ENCODE measurements around the gene AQP11. TPM values are rescaled to one million over a fixed set of nuclear protein-coding genes. Genes with fewer than 3 reads are reported as not detected.
A peak's percentile ranks its signal among the peaks of the same experiment; 100 is the strongest.

Gene AQP11
- total RNA-seq, 1 donor from 2014 or later, result 0.58 TPM

DNA sequence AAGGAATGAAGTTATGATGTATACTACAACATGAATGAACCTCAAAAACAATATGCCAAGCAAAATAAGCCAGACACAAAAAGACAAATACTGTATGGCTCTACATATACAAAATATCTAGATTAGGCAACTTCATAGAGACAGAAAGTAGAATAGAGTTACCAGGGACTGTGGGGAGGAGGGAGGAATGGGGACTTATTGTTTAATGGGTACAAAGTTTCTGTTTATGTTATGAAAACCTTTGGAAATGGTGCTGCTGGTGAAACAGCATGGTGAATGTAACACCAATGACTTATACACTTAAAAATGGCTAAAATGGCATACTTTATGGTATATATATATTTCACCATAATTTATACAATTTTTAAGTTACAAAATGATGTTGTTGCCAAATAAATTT, 4.1 kb downstream of the AQP11 start:
- no peak for DNase-seq (ENCODE audit: low read depth)
- TF ChIP-seq, protein P1, sequence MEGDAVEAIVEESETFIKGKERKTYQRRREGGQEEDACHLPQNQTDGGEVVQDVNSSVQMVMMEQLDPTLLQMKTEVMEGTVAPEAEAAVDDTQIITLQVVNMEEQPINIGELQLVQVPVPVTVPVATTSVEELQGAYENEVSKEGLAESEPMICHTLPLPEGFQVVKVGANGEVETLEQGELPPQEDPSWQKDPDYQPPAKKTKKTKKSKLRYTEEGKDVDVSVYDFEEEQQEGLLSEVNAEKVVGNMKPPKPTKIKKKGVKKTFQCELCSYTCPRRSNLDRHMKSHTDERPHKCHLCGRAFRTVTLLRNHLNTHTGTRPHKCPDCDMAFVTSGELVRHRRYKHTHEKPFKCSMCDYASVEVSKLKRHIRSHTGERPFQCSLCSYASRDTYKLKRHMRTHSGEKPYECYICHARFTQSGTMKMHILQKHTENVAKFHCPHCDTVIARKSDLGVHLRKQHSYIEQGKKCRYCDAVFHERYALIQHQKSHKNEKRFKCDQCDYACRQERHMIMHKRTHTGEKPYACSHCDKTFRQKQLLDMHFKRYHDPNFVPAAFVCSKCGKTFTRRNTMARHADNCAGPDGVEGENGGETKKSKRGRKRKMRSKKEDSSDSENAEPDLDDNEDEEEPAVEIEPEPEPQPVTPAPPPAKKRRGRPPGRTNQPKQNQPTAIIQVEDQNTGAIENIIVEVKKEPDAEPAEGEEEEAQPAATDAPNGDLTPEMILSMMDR (conservative IDR thresholded peaks at IDR 0.05; ENCODE audit: low read depth, low read length), result no peak
- no peak overlapping the region for H3K4me3 ChIP-seq (ENCODE audit: low read depth, low read length)

DNA sequence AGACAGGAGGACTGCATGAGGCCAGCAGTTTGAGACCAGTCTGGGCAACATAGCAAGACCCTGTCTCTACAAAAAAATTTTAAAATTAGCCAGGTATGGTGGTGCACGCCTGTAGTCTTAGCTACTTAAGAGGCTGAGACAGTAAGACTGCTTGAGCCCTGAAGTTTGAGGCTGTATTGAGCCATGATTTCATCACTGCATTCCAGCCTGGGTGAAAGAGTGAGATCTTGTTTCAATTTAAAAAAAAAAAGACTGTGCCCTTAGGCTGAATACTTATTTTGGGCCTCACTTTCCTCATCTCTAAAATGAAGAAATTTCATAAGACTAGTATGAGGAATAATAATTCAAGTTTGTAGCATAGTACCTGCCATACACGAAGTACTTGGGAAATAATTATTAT, 6.9 kb downstream of the AQP11 start:
- TF ChIP-seq, protein P1 (conservative IDR thresholded peaks at IDR 0.05; ENCODE audit: low read depth, low read length), result no peak
- no peak overlapping the region for H3K4me3 ChIP-seq (ENCODE audit: low read depth, low read length)
- no peak for DNase-seq (ENCODE audit: low read depth)

DNA sequence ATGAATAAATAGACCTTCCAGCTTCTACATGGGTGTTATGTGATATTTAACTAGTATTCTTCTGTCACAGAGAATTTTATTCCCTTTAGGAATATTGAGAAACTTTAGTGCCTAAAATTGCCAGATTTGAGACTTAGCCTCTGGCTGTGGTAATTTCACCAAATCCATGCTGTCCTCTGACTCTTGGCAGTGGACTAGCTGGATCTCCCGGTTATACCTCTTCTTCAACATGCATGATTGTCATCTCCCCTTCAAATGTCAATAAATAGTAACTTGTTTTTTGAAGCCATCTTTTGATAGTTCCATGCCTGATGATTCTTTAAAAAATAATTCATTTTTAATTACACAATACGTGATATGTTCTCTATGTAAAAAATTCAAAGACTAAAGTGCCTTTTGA, 8.4 kb downstream of the AQP11 start:
- TF ChIP-seq, protein P1 (conservative IDR thresholded peaks at IDR 0.05; ENCODE audit: low read depth, low read length), result no peak
- no peak overlapping the region for H3K4me3 ChIP-seq (ENCODE audit: low read depth, low read length)
- no peak for DNase-seq (ENCODE audit: low read depth)

DNA sequence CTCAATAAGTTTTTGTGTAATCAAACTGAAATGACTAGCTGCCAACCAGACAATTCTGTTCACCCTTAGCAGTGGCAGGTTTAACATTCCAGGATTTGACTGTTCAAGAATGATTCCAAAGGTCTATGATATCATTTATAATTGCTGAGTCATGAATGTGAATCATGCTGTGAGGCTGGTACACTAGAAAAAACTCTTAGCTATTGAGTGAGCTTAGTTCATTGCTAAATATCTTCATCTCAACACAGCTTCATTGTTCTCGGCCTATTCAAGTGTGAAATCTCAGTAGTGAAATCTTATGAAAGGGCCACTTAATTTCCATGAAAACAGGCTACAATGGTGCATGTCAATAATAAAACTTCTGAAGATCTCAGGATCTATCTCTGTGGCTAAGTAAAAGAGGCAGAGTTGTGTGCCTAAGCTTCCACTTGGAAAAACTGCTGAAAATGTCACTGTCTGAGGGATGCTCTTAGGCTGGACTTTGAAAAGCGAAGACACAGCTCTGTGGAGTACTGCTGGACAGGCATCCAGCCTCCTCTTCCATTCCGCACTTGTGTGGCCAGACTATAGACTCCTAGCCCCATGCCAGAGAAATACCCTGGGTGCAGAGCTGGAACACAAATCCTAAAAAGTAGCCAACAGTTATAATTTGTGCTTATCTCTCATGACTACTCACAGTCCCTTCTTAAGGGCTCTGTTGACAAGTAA, 12.8 kb downstream of the AQP11 start:
- TF ChIP-seq, protein P1 (conservative IDR thresholded peaks at IDR 0.05; ENCODE audit: low read depth, low read length), result no peak
- peak; percentile 93 for DNase-seq (ENCODE audit: low read depth)

DNA sequence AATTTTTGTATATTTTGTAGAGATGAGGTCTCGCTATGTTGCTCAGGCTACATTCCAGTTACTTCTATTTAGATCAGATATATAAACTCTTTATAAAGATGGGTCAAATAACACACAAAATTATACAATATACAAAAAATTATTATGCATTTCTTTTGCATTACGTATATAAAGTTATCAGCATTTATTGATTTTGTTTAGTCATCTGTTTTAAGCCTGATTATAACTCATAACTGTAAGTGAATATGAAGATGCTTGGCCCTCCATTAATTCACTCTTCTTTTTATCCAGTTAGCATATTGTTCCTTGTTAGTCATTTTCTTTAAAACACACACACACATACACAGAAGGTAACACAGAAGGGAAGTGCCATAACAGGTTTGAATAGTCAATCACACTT, 14.5 kb downstream of the AQP11 start:
- H3K4me3 ChIP-seq (ENCODE audit: low read depth, low read length), result no peak overlapping the region
- DNase-seq (ENCODE audit: low read depth), result no peak
- TF ChIP-seq, protein P1 (conservative IDR thresholded peaks at IDR 0.05; ENCODE audit: low read depth, low read length), result no peak

More for the DNA sequence above, 12.8 kb downstream of the AQP11 start:
- no peak overlapping the region for H3K4me3 ChIP-seq (ENCODE audit: low read depth, low read length)

DNA sequence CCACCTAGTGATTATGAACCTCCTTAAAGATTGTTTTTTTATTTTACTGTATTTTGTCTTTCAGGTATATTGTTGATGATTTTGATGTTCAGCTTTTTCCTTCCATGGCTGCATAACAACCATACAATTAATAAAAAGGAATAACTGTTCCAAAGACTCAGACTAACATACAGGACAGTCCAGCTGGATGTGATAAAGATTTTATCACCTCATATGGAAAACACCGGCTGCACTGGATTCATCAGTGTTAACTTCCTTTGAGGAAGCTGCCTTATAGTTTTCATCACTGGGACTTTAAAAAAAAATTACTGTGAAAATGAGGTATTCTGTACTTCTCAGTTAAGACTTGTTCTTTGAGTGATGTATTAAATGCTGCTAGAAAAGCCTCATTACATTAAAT, 19.5 kb downstream of the AQP11 start:
- TF ChIP-seq, protein P1 (conservative IDR thresholded peaks at IDR 0.05; ENCODE audit: low read depth, low read length), result no peak
- no peak overlapping the region for H3K4me3 ChIP-seq (ENCODE audit: low read depth, low read length)
- DNase-seq (ENCODE audit: low read depth), result no peak

DNA sequence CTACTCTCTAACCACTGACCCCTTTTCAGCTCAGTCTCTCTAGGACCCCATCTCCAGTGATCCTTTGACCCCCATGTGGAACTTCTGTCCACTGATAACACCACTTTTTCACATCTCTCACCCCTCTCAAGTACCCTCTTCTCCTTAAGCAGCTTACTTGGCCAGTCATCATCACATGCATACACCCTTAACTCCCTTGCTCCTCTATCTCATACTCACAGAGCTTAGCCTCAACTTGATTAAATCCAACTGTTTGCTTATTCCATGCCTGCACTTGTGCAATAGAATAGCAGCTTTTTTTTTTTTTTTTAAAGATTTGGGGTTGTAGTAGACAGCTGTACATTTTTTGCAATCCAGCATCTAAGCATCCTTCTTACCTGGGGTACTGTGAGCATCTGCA, 22.2 kb downstream of the AQP11 start:
- TF ChIP-seq, protein P1 (conservative IDR thresholded peaks at IDR 0.05; ENCODE audit: low read depth, low read length), result no peak
- no peak overlapping the region for H3K4me3 ChIP-seq (ENCODE audit: low read depth, low read length)
- no peak for DNase-seq (ENCODE audit: low read depth)

Data from epithelial cell of proximal tubule (primary cell).